Activated CD8-positive, alpha-beta T cell treated with anti-CD3 and anti-CD28 coated beads for 36 hours (primary cell): ENCODE measurements around the gene PIK3CB. TPM values are rescaled to one million over a fixed set of nuclear protein-coding genes. Genes with fewer than 3 reads are reported as not detected.

Experiments
- ATAC-seq: fragments of 200-7000 bp; cut with Tn5 transposase; one replicate; pipeline ENCODE4 v1.10.0; 2021; ENCODE audit warnings: mild to moderate bottlenecking, moderate library complexity
- CTCF ChIA-PET: fragments of 350-600 bp; sonication (Branson Sonifier 250); formaldehyde crosslinking; loops from one replicate; lab custom pipeline; 2021; ENCODE audit warnings: antibody characterized with exemption; lab: Charles Lee
- POLR2A ChIA-PET: fragments of 350-600 bp; sonication (Branson Sonifier 250); formaldehyde crosslinking; loops from one replicate; lab custom pipeline; 2021; ENCODE audit warnings: antibody characterized with exemption; lab: Charles Lee
- DNase-seq: peaks from one replicate; pipeline ENCODE4 v3.0.0-alpha.2; 2020
- H3K27ac Mint-ChIP-seq: one replicate; pipeline ENCODE4 v1.8.0; 2021; ENCODE audit warnings: mild to moderate bottlenecking, mixed read lengths
- H3K27me3 Mint-ChIP-seq: one replicate; pipeline ENCODE4 v1.8.0; 2021; ENCODE audit warnings: mixed read lengths
- H3K36me3 Mint-ChIP-seq: one replicate; pipeline ENCODE4 v1.8.0; 2021; ENCODE audit warnings: low read depth, mixed read lengths
- H3K4me1 Mint-ChIP-seq: one replicate; pipeline ENCODE4 v1.8.0; 2021; ENCODE audit warnings: low read depth, mixed read lengths
- H3K4me3 Mint-ChIP-seq: one replicate; pipeline ENCODE4 v1.8.0; 2021; ENCODE audit warnings: mild to moderate bottlenecking, moderate library complexity, mixed read lengths
- H3K9me3 Mint-ChIP-seq: one replicate; pipeline ENCODE4 v1.8.0; 2021; ENCODE audit warnings: mixed read lengths
- intact Hi-C: fragments of 100-400 bp; cut with micrococcal nuclease; formaldehyde crosslinking; loops from one replicate; pipeline ENCODE4 v1.10.0; 2022
- total RNA-seq, 2 experiments: library from RNA; stranded (reverse); gene quantifications; one replicate each; pipeline ENCODE4 v1.2.3, GENCODE V29; 2021
- TF ChIP-seq, protein P1 (sequence below): fragments of 200-600 bp; IDR thresholded peaks from one replicate; pipeline ENCODE4 v1.8.0; 2022; ENCODE audit warnings: antibody characterized with exemption, mild to moderate bottlenecking

The PIK3CB gene
- total RNA-seq, 2 experiments from 2014 or later, result 12.4 to 13.4 TPM

- H3K36me3 Mint-ChIP-seq, result peaks cover 27% of the 10 kb centered on the region
- H3K9me3 Mint-ChIP-seq, result peaks cover 5% of the 10 kb centered on the region
Measured at GRCh38 chr3:138767498-138768104, 67.1 kb downstream of the PIK3CB start.

GRCh38 chr3:138761002-138761401 is 73.7 kb downstream of the PIK3CB start:
- CTCF ChIA-PET, result interaction anchor here (1.4 kb wide), 1 partner anchor 155 kb away, joined by 5 read pairs; no protein-coding TSS in a partner anchor
- no peaks in the 10 kb centered on the region for H3K9me3 Mint-ChIP-seq
- DNase-seq, result no peak
- no peak for ATAC-seq
- H3K4me3 Mint-ChIP-seq, result no peak overlapping the region
- TF ChIP-seq, protein P1, sequence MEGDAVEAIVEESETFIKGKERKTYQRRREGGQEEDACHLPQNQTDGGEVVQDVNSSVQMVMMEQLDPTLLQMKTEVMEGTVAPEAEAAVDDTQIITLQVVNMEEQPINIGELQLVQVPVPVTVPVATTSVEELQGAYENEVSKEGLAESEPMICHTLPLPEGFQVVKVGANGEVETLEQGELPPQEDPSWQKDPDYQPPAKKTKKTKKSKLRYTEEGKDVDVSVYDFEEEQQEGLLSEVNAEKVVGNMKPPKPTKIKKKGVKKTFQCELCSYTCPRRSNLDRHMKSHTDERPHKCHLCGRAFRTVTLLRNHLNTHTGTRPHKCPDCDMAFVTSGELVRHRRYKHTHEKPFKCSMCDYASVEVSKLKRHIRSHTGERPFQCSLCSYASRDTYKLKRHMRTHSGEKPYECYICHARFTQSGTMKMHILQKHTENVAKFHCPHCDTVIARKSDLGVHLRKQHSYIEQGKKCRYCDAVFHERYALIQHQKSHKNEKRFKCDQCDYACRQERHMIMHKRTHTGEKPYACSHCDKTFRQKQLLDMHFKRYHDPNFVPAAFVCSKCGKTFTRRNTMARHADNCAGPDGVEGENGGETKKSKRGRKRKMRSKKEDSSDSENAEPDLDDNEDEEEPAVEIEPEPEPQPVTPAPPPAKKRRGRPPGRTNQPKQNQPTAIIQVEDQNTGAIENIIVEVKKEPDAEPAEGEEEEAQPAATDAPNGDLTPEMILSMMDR, result no peak
- intact Hi-C loops, result no loop called here
- peaks cover 15% of the 10 kb centered on the region for H3K36me3 Mint-ChIP-seq
- H3K27ac Mint-ChIP-seq, result peak overlapping the region; percentile 35
- H3K27me3 Mint-ChIP-seq, result no peaks in the 10 kb centered on the region
- H3K4me1 Mint-ChIP-seq, result peaks cover 17% of the 10 kb centered on the region
- POLR2A ChIA-PET, result no interaction called here

More at GRCh38 chr3:138767498-138768104, 67.1 kb downstream of the PIK3CB start:
- ChIA-PET POLR2A (no interaction called here), CTCF (no interaction called here)
- Mint-ChIP-seq H3K4me3 (no peak overlapping the region), H3K4me1 (peaks cover 18% of the 10 kb centered on the region), H3K27ac (no peak overlapping the region), H3K27me3 (no peaks in the 10 kb centered on the region)
- TF ChIP-seq, protein P1, result no peak
- no peak for ATAC-seq
- no peak for DNase-seq
- intact Hi-C loops, result no loop called here

GRCh38 chr3:138748190-138748589 is 86.5 kb downstream of the PIK3CB start:
- TF ChIP-seq, protein P1, result no peak
- H3K36me3 Mint-ChIP-seq, result peaks cover 8% of the 10 kb centered on the region
- no peak for DNase-seq
- peaks cover 5% of the 10 kb centered on the region for H3K4me1 Mint-ChIP-seq
- H3K27me3 Mint-ChIP-seq, result no peaks in the 10 kb centered on the region
- H3K4me3 Mint-ChIP-seq, result no peak overlapping the region
- no peaks in the 10 kb centered on the region for H3K9me3 Mint-ChIP-seq
- no peak for ATAC-seq
- CTCF ChIA-PET, result no interaction called here
- POLR2A ChIA-PET, result no interaction called here
- intact Hi-C loops, result no loop called here
- no peak overlapping the region for H3K27ac Mint-ChIP-seq

DNA sequence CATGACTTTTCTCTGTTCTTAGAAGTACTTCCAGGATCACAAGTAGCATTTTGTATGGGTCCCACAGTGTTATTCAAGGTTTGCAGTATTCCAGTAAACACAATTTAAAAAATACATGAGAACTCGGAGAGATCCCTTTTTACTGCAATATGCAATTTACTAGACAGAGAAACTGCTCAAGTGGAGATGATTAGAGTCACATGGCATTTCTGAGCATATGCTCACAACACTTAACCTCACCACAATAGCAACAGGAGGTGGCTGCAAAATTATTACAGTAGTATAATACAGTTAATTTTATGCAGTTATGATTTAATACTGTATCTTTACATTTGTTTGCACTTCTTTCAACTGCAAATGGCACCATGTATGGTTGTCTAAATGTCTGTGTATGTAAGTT is 87.5 kb downstream of the PIK3CB start:
- Mint-ChIP-seq H3K27me3 (no peaks in the 10 kb centered on the region), H3K9me3 (no peaks in the 10 kb centered on the region), H3K27ac (no peak overlapping the region), H3K4me1 (peaks cover 5% of the 10 kb centered on the region), H3K36me3 (peaks cover 8% of the 10 kb centered on the region), H3K4me3 (no peak overlapping the region)
- DNase-seq (no peak), ATAC-seq (no peak)
- ChIA-PET CTCF (no interaction called here), POLR2A (no interaction called here)
- TF ChIP-seq, protein P1, result no peak
- intact Hi-C loops, result no loop called here

GRCh38 chr3:138740072-138740471 is 94.7 kb downstream of the PIK3CB start:
- Mint-ChIP-seq H3K36me3 (peaks cover 26% of the 10 kb centered on the region), H3K4me1 (peaks cover 5% of the 10 kb centered on the region), H3K27ac (no peak overlapping the region), H3K9me3 (no peaks in the 10 kb centered on the region), H3K4me3 (no peak overlapping the region), H3K27me3 (no peaks in the 10 kb centered on the region)
- DNase-seq (no peak), ATAC-seq (no peak)
- ChIA-PET POLR2A (no interaction called here), CTCF (interaction anchor here (1.4 kb wide), 1 partner anchor 176 kb away, joined by 3 read pairs; no protein-coding TSS in a partner anchor)
- intact Hi-C loops, result no loop called here
- TF ChIP-seq, protein P1, result no peak
